Measurements from ENCODE around the gene ANAPC2. TPM values are rescaled to one million over a fixed set of nuclear protein-coding genes. Genes with fewer than 3 reads are reported as not detected.
A peak's percentile ranks its signal among the peaks of the same experiment; 100 is the strongest.

ANAPC2 gene
- total and polyA plus RNA-seq, 9 donors = 8.0 to 61.5 (median 50.6) TPM

- no peaks in the 10 kb centered on the region for H3K27me3 ChIP-seq
- no peaks in the 10 kb centered on the region for H3K36me3 ChIP-seq
- H3K27ac ChIP-seq = peak within 1 kb of the TSS in 1 of 2 donors; percentile 62
- peak in 1 of 5 donors; percentile 49 for DNase-seq
- intact Hi-C loops (cut with DNase I) = loop anchor here in 1 of 4 donors (10.0 kb wide), 1 partner anchor 438 kb away; no protein-coding TSS in a partner anchor
- 3 to 13% (median 5%) methylated on average over 39 to 88 of the region's 88 CpGs for WGBS, 3 donors
- TF ChIP-seq EP300 (IDR thresholded peaks at IDR 0.05) (no peak), CTCF (IDR thresholded peaks at IDR 0.05) (no peak), POLR2A (IDR thresholded peaks at IDR 0.05) (no peak)
- peak within 1 kb of the TSS; percentile 47 for H3K4me3 ChIP-seq
- peaks cover 11% of the 10 kb centered on the region for H3K4me1 ChIP-seq (ENCODE audit: insufficient read depth)
- no peaks in the 10 kb centered on the region for H3K9me3 ChIP-seq
These were observed 34.1 kb upstream of the ANAPC2 start, which contains the start of gene RNF208 for GRCh38 chr9:137222190-137223077. Gene RNF208 (minus strand): TSS chr9:137222240. CDS start chr9:137221212, 1,028 bp downstream.

GRCh38 chr9:137221506-137222111 lies 33.2 kb upstream of the ANAPC2 start:
- H3K4me3 ChIP-seq = peak overlapping the region; percentile 35
- no peak overlapping the region for H3K27ac ChIP-seq
- H3K27me3 ChIP-seq = no peaks in the 10 kb centered on the region
- H3K36me3 ChIP-seq = no peaks in the 10 kb centered on the region
- H3K4me1 ChIP-seq (ENCODE audit: insufficient read depth) = peaks cover 11% of the 10 kb centered on the region
- no peak for TF ChIP-seq POLR2A (IDR thresholded peaks at IDR 0.05)
- TF ChIP-seq EP300 (IDR thresholded peaks at IDR 0.05) = no peak
- no peak for TF ChIP-seq CTCF (IDR thresholded peaks at IDR 0.05)
- whole genome bisulfite sequencing, 3 donors = 5 to 8% (median 8%) methylated on average over 19 to 61 of the region's 61 CpGs
- DNase-seq = no peak
- H3K9me3 ChIP-seq = no peaks in the 10 kb centered on the region
- intact Hi-C loops (cut with DNase I) = loop anchor here in 1 of 4 donors (10.0 kb wide), 1 partner anchor 437 kb away; no protein-coding TSS in a partner anchor

DNA sequence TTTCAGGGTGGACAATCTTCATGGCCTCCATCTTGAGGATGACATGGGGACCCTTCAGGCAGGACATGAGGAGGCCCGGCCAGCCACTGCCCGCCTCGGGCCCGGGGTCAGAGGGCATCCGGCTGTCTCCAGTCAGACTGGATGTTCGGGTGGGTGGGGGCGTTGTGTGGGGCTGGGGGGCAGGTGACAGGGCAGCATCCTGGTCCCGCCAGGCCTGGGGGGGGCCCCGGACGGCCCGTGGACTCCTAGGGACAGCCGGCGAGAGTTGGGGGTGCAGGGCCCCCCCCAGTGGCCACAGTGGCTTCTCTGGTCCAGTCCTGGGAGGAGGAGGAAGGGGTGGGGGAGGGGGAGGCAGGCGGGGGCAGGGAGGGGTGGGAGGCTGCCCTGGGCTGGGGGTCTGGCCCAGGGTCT lies 32.7 kb upstream of the ANAPC2 start:
- no peaks in the 10 kb centered on the region for H3K27me3 ChIP-seq
- no peaks in the 10 kb centered on the region for H3K9me3 ChIP-seq
- intact Hi-C loops (cut with DNase I) = loop anchor here in 1 of 4 donors (10.0 kb wide), 1 partner anchor 436 kb away; no protein-coding TSS in a partner anchor
- H3K4me3 ChIP-seq = no peak overlapping the region
- DNase-seq = no peak
- H3K4me1 ChIP-seq (ENCODE audit: insufficient read depth) = peaks cover 11% of the 10 kb centered on the region
- no peak overlapping the region for H3K27ac ChIP-seq
- TF ChIP-seq EP300 (IDR thresholded peaks at IDR 0.05) (no peak), POLR2A (IDR thresholded peaks at IDR 0.05) (no peak), CTCF (IDR thresholded peaks at IDR 0.05) (no peak)
- WGBS, 3 donors = 56 to 80% (median 67%) methylated on average over 3 to 14 of the region's 14 CpGs
- no peaks in the 10 kb centered on the region for H3K36me3 ChIP-seq

DNA sequence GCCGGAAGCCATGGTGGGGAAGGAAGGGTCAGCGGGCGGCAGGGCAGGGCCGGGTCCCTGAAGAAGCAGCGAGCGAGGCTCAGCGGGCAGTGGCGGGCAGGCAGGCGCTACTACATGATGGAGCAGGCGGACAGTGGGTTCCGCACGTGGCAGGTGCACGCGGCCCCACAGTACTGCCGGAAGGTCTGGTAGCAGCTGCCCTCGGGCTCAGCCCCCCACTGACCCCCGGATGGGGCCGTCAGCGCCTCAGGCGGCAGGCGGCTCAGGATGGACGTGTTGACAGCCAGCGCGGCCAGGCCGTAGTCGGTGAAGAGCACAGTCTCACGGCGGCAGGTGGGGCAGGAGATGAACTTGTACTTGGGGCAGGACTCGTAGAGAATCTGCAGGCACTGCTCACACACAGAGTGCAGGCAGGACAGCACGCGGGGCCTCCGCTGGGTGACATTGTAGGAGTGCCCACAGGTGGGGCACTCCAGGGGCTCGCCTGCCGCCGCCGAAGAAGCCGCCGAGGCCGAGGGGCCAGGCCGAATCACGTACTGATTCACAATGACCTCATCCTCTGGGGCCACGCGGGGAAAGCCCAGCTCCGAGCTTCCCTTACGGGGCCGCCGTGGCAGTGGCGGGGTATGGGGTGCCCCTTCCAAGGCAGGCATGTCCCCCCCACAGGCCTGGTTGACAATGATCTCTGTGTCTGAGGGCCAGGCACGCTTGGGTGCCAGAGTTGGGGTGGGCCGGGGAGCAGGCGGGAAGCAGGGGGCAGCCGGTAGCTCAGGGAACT lies 32.1 kb upstream of the ANAPC2 start:
- no peak overlapping the region for H3K27ac ChIP-seq
- intact Hi-C loops (cut with DNase I) = loop anchor here in 1 of 4 donors (10.0 kb wide), 1 partner anchor 436 kb away; no protein-coding TSS in a partner anchor
- no peak for DNase-seq
- 84 to 91% (median 90%) methylated on average over 50 to 52 of the region's 52 CpGs for WGBS, 3 donors
- H3K4me3 ChIP-seq = no peak overlapping the region
- no peaks in the 10 kb centered on the region for H3K27me3 ChIP-seq
- no peaks in the 10 kb centered on the region for H3K36me3 ChIP-seq
- peaks cover 11% of the 10 kb centered on the region for H3K4me1 ChIP-seq (ENCODE audit: insufficient read depth)
- H3K9me3 ChIP-seq = no peaks in the 10 kb centered on the region
- no peak for TF ChIP-seq EP300 (IDR thresholded peaks at IDR 0.05)
- no peak for TF ChIP-seq CTCF (IDR thresholded peaks at IDR 0.05)
- no peak for TF ChIP-seq POLR2A (IDR thresholded peaks at IDR 0.05)

Measured in ovary (tissue), 9 donors.